Astrocyte (in vitro differentiated cells and primary cell): ENCODE data around the gene RPS21. TPM values are rescaled to one million over a fixed set of nuclear protein-coding genes. Genes with fewer than 3 reads are reported as not detected.
"Not testable (repeated sequence)": the region's sequence is repeated elsewhere in the genome, so short reads cannot be mapped to it uniquely, and the experiment has no call there.

Experiments used
- DNase-seq: peaks from one replicate; pipeline ENCODE4 v3.0.0-alpha.2; 2010; ENCODE audit warnings: low read depth
- FAIRE-seq: peaks from 2 replicates; lab custom pipeline; 2011; peaks lifted over from hg19 to GRCh38; lab: Jason Lieb, UNC
- H2AFZ ChIP-seq: 2 replicates; pipeline ENCODE4 v1.6.0; 2012; ENCODE audit warnings: low read depth, low read length, inconsistent platforms
- H3K27ac ChIP-seq: 2 replicates; pipeline ENCODE4 v1.5.1; 2011; ENCODE audit warnings: low read depth, low read length, inconsistent platforms
- H3K27me3 ChIP-seq: 2 replicates; pipeline ENCODE4 v1.6.0; 2011; ENCODE audit warnings: low read length, inconsistent platforms; ENCODE audit not compliant: insufficient read depth
- H3K36me3 ChIP-seq: 2 replicates; pipeline ENCODE4 v1.5.1; 2011; ENCODE audit warnings: low read length, inconsistent platforms; ENCODE audit not compliant: insufficient read depth
- H3K4me1 ChIP-seq: 2 replicates; pipeline ENCODE4 v1.5.1; 2011; ENCODE audit warnings: low read length, inconsistent platforms; ENCODE audit not compliant: insufficient read depth
- H3K4me2 ChIP-seq: 2 replicates; pipeline ENCODE4 v1.6.0; 2012; ENCODE audit warnings: low read length, inconsistent platforms
- H3K4me3 ChIP-seq: 2 replicates; pipeline ENCODE4 v1.5.1; 2011; ENCODE audit warnings: low read depth, mild to moderate bottlenecking, low read length, inconsistent platforms; ENCODE audit not compliant: insufficient read depth
- H3K79me2 ChIP-seq: 2 replicates; pipeline ENCODE4 v1.6.0; 2012; ENCODE audit warnings: mild to moderate bottlenecking, low read length, inconsistent platforms; ENCODE audit not compliant: insufficient read depth
- H3K9ac ChIP-seq: 2 replicates; pipeline ENCODE4 v1.6.0; 2012; ENCODE audit warnings: mild to moderate bottlenecking, low read length, inconsistent platforms
- H3K9me3 ChIP-seq: 2 replicates; pipeline ENCODE4 v1.5.1; 2012; ENCODE audit warnings: low read depth, mild to moderate bottlenecking, low read length, inconsistent platforms; ENCODE audit not compliant: insufficient read depth
- H4K20me1 ChIP-seq: 2 replicates; pipeline ENCODE4 v1.6.0; 2012; ENCODE audit warnings: low read length, inconsistent platforms; ENCODE audit not compliant: insufficient read depth
- H3K27ac Mint-ChIP-seq: one replicate; pipeline ENCODE4 v1.8.0; 2021; ENCODE audit warnings: mild to moderate bottlenecking, mixed read lengths; ENCODE audit not compliant: unreplicated experiment
- H3K27me3 Mint-ChIP-seq: one replicate; pipeline ENCODE4 v1.8.0; 2021; ENCODE audit warnings: low read depth, mixed read lengths; ENCODE audit not compliant: unreplicated experiment
- H3K36me3 Mint-ChIP-seq: one replicate; pipeline ENCODE4 v1.8.0; 2021; ENCODE audit warnings: low read depth, mixed read lengths; ENCODE audit not compliant: unreplicated experiment
- H3K4me1 Mint-ChIP-seq: one replicate; pipeline ENCODE4 v1.8.0; 2021; ENCODE audit warnings: low read depth, mixed read lengths; ENCODE audit not compliant: unreplicated experiment
- H3K4me3 Mint-ChIP-seq: one replicate; pipeline ENCODE4 v1.8.0; 2021; ENCODE audit warnings: mild to moderate bottlenecking, moderate library complexity, mixed read lengths; ENCODE audit not compliant: unreplicated experiment
- H3K9me3 Mint-ChIP-seq: one replicate; pipeline ENCODE4 v1.8.0; 2021; ENCODE audit warnings: mild to moderate bottlenecking, mixed read lengths; ENCODE audit not compliant: unreplicated experiment
- EZH2 ChIP-seq: IDR thresholded peaks from 2 replicates; pipeline ENCODE4 v1.6.1; 2012; ENCODE audit warnings: mild to moderate bottlenecking, low read length, inconsistent platforms; ENCODE audit not compliant: insufficient read depth
- total RNA-seq: library from RNA; stranded (reverse); gene quantifications from 2 replicates; pipeline ENCODE4 v1.2.1, GENCODE V29; 2021
- TF ChIP-seq, protein P1 (sequence below): IDR thresholded peaks from 2 replicates; pipeline ENCODE4 v1.5.1; 2011; ENCODE audit warnings: low read depth, mild to moderate bottlenecking, inconsistent platforms, low read length, moderate library complexity; ENCODE audit not compliant: insufficient read depth

Gene RPS21
- total RNA-seq, 1 donor from 2014 or later, result 1,251 TPM

GRCh38 chr20:62372042-62372993, 14.6 kb upstream of the RPS21 start:
- DNase-seq (no peak), FAIRE-seq (no peak)
- Histone ChIP-seq H3K27ac (no peak overlapping the region), H3K4me1 (peaks cover 48% of the 10 kb centered on the region), H3K4me2 (no peak overlapping the region), H2AFZ (no peak overlapping the region), H4K20me1 (peaks cover 32% of the 10 kb centered on the region), H3K4me3 (no peak overlapping the region), H3K79me2 (no peaks in the 10 kb centered on the region), H3K36me3 (no peaks in the 10 kb centered on the region), H3K9ac (no peak overlapping the region), H3K27me3 (peaks cover 3% of the 10 kb centered on the region), H3K9me3 (no peaks in the 10 kb centered on the region)
- TF ChIP-seq, protein P1, sequence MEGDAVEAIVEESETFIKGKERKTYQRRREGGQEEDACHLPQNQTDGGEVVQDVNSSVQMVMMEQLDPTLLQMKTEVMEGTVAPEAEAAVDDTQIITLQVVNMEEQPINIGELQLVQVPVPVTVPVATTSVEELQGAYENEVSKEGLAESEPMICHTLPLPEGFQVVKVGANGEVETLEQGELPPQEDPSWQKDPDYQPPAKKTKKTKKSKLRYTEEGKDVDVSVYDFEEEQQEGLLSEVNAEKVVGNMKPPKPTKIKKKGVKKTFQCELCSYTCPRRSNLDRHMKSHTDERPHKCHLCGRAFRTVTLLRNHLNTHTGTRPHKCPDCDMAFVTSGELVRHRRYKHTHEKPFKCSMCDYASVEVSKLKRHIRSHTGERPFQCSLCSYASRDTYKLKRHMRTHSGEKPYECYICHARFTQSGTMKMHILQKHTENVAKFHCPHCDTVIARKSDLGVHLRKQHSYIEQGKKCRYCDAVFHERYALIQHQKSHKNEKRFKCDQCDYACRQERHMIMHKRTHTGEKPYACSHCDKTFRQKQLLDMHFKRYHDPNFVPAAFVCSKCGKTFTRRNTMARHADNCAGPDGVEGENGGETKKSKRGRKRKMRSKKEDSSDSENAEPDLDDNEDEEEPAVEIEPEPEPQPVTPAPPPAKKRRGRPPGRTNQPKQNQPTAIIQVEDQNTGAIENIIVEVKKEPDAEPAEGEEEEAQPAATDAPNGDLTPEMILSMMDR, result no peak
- TF ChIP-seq EZH2, result no peak
- Mint-ChIP-seq H3K27ac (peak overlapping the region; percentile 21), H3K9me3 (no peaks in the 10 kb centered on the region), H3K36me3 (no peaks in the 10 kb centered on the region), H3K27me3 (no peaks in the 10 kb centered on the region), H3K4me1 (peaks cover 32% of the 10 kb centered on the region), H3K4me3 (no peak overlapping the region)

GRCh38 chr20:62373631-62374179, 13.2 kb upstream of the RPS21 start:
- H2AFZ ChIP-seq, H3K27ac ChIP-seq, H3K9me3 Mint-ChIP-seq, H3K36me3 ChIP-seq, H3K9ac ChIP-seq, H3K36me3 Mint-ChIP-seq, H3K4me2 ChIP-seq, DNase-seq, H3K27me3 ChIP-seq, H3K79me2 ChIP-seq, H3K9me3 ChIP-seq, H3K27me3 Mint-ChIP-seq, FAIRE-seq, H3K27ac Mint-ChIP-seq, H3K4me3 Mint-ChIP-seq, H3K4me3 ChIP-seq: not testable (repeated sequence)
- peaks cover 28% of the 10 kb centered on the region for H3K4me1 Mint-ChIP-seq
- peaks cover 37% of the 10 kb centered on the region for H4K20me1 ChIP-seq
- peaks cover 42% of the 10 kb centered on the region for H3K4me1 ChIP-seq

DNA sequence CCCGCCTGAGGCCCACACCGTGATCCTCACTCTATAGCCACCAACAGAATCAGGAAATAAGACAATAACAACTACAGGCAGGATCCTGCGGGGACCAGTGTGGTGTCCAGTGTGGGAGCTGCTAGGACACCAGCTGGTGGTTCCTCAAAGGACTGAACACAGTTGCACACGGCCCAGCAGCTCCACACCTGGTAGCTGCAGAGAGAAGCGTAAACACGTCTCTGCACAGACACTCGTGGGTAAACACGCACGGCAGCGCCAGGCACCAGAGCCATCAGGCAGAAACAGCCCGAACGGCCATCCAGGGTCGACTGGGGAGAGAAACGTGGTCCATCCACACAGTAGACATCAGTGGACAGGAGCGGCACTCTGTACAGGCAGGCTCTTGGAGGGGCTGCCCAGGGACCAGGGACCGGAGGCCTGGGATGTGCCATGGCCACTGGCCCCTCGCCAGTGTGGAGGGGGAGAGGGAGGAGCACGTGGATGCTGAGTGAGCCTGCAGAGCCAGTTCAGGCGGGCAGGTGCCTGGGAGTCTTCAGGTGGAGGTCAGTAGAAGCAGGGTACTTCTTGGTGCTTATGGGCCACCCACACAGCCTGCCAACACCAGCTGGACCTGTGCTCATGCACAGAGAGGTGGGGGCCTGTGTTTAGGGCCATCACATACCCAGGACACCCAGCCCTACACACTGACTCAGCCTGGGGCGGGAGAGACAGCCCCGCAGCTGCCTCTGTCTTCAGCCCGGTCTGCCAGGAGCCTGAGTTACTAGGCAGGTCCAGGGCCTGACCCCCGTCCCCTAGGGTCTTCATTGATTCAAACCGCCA, 12.4 kb upstream of the RPS21 start:
- no peak for FAIRE-seq
- Histone ChIP-seq H4K20me1 (peaks cover 37% of the 10 kb centered on the region), H3K79me2 (no peaks in the 10 kb centered on the region), H3K4me1 (peaks cover 33% of the 10 kb centered on the region), H3K4me3 (no peak overlapping the region), H3K4me2 (peak overlapping the region; percentile 8), H3K36me3 (no peaks in the 10 kb centered on the region), H3K27me3 (peaks cover 3% of the 10 kb centered on the region), H3K27ac (no peak overlapping the region), H3K9me3 (no peaks in the 10 kb centered on the region), H3K9ac (no peak overlapping the region), H2AFZ (no peak overlapping the region)
- Mint-ChIP-seq H3K4me1 (peaks cover 25% of the 10 kb centered on the region), H3K36me3 (no peaks in the 10 kb centered on the region), H3K27me3 (no peaks in the 10 kb centered on the region), H3K27ac (peak overlapping the region; percentile 58), H3K9me3 (no peaks in the 10 kb centered on the region), H3K4me3 (peak overlapping the region; percentile 66)
- DNase-seq, result no peak
- TF ChIP-seq, protein P1, result no peak
- no peak for TF ChIP-seq EZH2
